SK-N-SH (cell line): Measurements from ENCODE around the gene ALOX5AP.

Experiments
- CTCF ChIP-seq: fragments of 200-600 bp; sonication (generic); IDR thresholded peaks from 2 replicates; pipeline ENCODE4 v1.6.1; 2017; ENCODE audit warnings: antibody characterized with exemption, mild to moderate bottlenecking, moderate library complexity
- EZH2phosphoT487 ChIP-seq: fragments of 200-600 bp; sonication (generic); IDR thresholded peaks from 2 replicates; pipeline ENCODE4 v1.6.1; 2017; ENCODE audit warnings: low read depth, mixed run types, mild to moderate bottlenecking, antibody characterized with exemption, moderate library complexity, borderline replicate concordance
- FOXJ3 ChIP-seq: sonication (generic); formaldehyde crosslinking; IDR thresholded peaks from 2 replicates; pipeline ENCODE4 v1.5.1; 2020; ENCODE audit warnings: mild to moderate bottlenecking, missing genetic modification reagents
- JUND ChIP-seq: IDR thresholded peaks from 2 replicates; pipeline ENCODE4 v1.4.0; 2012
- TAF1 ChIP-seq: IDR thresholded peaks from 2 replicates; pipeline ENCODE4 v1.6.1; 2012; ENCODE audit warnings: low read depth, mild to moderate bottlenecking, low read length, moderate library complexity, borderline replicate concordance

GRCh38 chr13:30724778-30725177 is 10.6 kb upstream of the ALOX5AP start:
- TF ChIP-seq TAF1 (no peak), JUND (no peak), EZH2phosphoT487 (no peak), FOXJ3 (CRISPR knock-in tag) (no peak), CTCF (no peak)
